HL-60 (cell line): ENCODE data around the gene TSHZ3.

ENCODE experiments used
- DNase-seq, 2 experiments: peaks; one replicate each; pipeline ENCODE4 v3.0.0-alpha.2; 2010 to 2020; ENCODE audit warnings: low read depth in 1 of 2, low spot score in 1 of 2
- H3K27ac ChIP-seq: fragments of 250-450 bp; sonication (Bioruptor Pico); replicated peaks from 2 replicates; pipeline ENCODE4 v1.5.1; 2020; ENCODE audit warnings: mild to moderate bottlenecking, moderate library complexity
- H3K27me3 ChIP-seq: fragments of 250-450 bp; sonication (Bioruptor Pico); 2 replicates; pipeline ENCODE4 v1.5.1; 2021; ENCODE audit warnings: mild to moderate bottlenecking, moderate library complexity; ENCODE audit not compliant: insufficient read depth, poor library complexity, severe bottlenecking
- H3K4me3 ChIP-seq: replicated peaks from 2 replicates; pipeline ENCODE4 v1.5.1; 2011; ENCODE audit warnings: mild to moderate bottlenecking, control low read depth, low read length; ENCODE audit not compliant: insufficient read depth
- CTCF ChIP-seq: IDR thresholded peaks from one replicate; pipeline ENCODE4 v1.5.1; 2011; ENCODE audit warnings: low read length, control low read depth, inconsistent platforms; ENCODE audit not compliant: insufficient read depth
- GABPA ChIP-seq: IDR thresholded peaks from 2 replicates; pipeline ENCODE4 v1.6.1; 2012; ENCODE audit warnings: low read depth
- POLR2AphosphoS5 ChIP-seq: IDR thresholded peaks from 2 replicates; pipeline ENCODE4 v1.6.1; 2012; ENCODE audit warnings: low read depth
- REST ChIP-seq: IDR thresholded peaks from 2 replicates; pipeline ENCODE4 v1.6.1; 2012; ENCODE audit warnings: low read depth; ENCODE audit not compliant: insufficient replicate concordance
- SPI1 ChIP-seq: IDR thresholded peaks from 2 replicates; pipeline ENCODE4 v1.6.1; 2012; ENCODE audit warnings: low read depth, mild to moderate bottlenecking, borderline replicate concordance

The TSHZ3 gene

GRCh38 chr19:31344403-31344802, 4.8 kb downstream of the TSHZ3 start:
- H3K27me3 ChIP-seq, result no peaks in the 10 kb centered on the region
- no peak overlapping the region for H3K4me3 ChIP-seq
- H3K27ac ChIP-seq, result no peak overlapping the region
- no peak for DNase-seq
- TF ChIP-seq CTCF (no peak), GABPA (no peak), SPI1 (no peak), POLR2AphosphoS5 (no peak), REST (no peak)

- TF ChIP-seq SPI1 (no peak), REST (no peak), GABPA (no peak), POLR2AphosphoS5 (no peak), CTCF (no peak)
- no peak overlapping the region for H3K4me3 ChIP-seq
- DNase-seq, result no peak
- H3K27me3 ChIP-seq, result no peaks in the 10 kb centered on the region
- no peak overlapping the region for H3K27ac ChIP-seq
Observed at GRCh38 chr19:31342926-31343325, 6.3 kb downstream of the TSHZ3 start.

GRCh38 chr19:31340042-31341025, 8.9 kb downstream of the TSHZ3 start:
- DNase-seq, result peak; percentile 66 to 67
- H3K27me3 ChIP-seq, result no peaks in the 10 kb centered on the region
- TF ChIP-seq REST, result no peak
- TF ChIP-seq SPI1, result peak; percentile 56; the same call in 1 of the 2 replicates
- TF ChIP-seq CTCF, result no peak
- TF ChIP-seq POLR2AphosphoS5, result no peak
- TF ChIP-seq GABPA, result no peak
- H3K4me3 ChIP-seq, result 0 out of 2 replicates have a peak overlapping the region, but pooled peaks have one; percentile 4
- H3K27ac ChIP-seq, result no peak overlapping the region
